SK-N-SH (cell line): ENCODE data around the gene ST6GALNAC1. TPM values are rescaled to one million over a fixed set of nuclear protein-coding genes. Genes with fewer than 3 reads are reported as not detected.
A peak's percentile ranks its signal among the peaks of the same experiment; 100 is the strongest.
"Not testable (repeated sequence)": the region's sequence is repeated elsewhere in the genome, so short reads cannot be mapped to it uniquely, and the experiment has no call there.

Source experiments
- CTCF ChIA-PET: fragments of 300-600, 350-600 bp; formaldehyde crosslinking; extraction: SDS; loops from one replicate; lab custom pipeline; 2021; lab: Yijun Ruan, JAX
- POLR2A ChIA-PET: fragments of 350-600 bp; sonication (Branson Sonifier 250); formaldehyde crosslinking; extraction: SDS; loops from one replicate; lab custom pipeline; 2020; ENCODE audit warnings: antibody characterized with exemption, inconsistent platforms; lab: Yijun Ruan, JAX
- DNase-seq: peaks from one replicate; pipeline ENCODE4 v3.0.0; 2012
- H2AFZ ChIP-seq: fragments of 200-600 bp; sonication (generic); 2 replicates; pipeline ENCODE4 v1.8.1; 2016; ENCODE audit warnings: antibody characterized with exemption, mild to moderate bottlenecking, low read depth
- H3F3A ChIP-seq: fragments of 200-600 bp; sonication (generic); replicated peaks from 2 replicates; pipeline ENCODE3; 2016; ENCODE audit warnings: antibody characterized with exemption, mild to moderate bottlenecking; ENCODE audit not compliant: insufficient read depth
- H3K27ac ChIP-seq, 2 experiments: fragments of 200-500 bp in 1 of 2; fragments of 200-600 bp in 1 of 2; sonication (Bioruptor generic) in 1 of 2; sonication (generic), shearing (Covaris generic) in 1 of 2; 2 replicates each; pipeline versions ENCODE4 v1.5.1 to v1.6.1; 2014 to 2016; ENCODE audit warnings: low read depth in 2 of 2, inconsistent platforms in 1 of 2, low read length in 1 of 2, mild to moderate bottlenecking in 1 of 2, mixed read lengths in 1 of 2
- H3K27me3 ChIP-seq: fragments of 200-600 bp; sonication (generic), shearing (Covaris generic); 2 replicates; pipeline ENCODE4 v1.6.1; 2016; ENCODE audit warnings: mixed run types; ENCODE audit not compliant: insufficient read depth
- H3K36me3 ChIP-seq, 2 experiments: fragments of 200-500 bp in 1 of 2; fragments of 200-600 bp in 1 of 2; sonication (Bioruptor generic) in 1 of 2; sonication (generic) in 1 of 2; replicated peaks in 1 of 2; 2 replicates each; pipeline versions ENCODE3 to v1.5.1; 2014 to 2016; ENCODE audit warnings: low read length in 1 of 2, mild to moderate bottlenecking in 1 of 2; ENCODE audit not compliant: insufficient read depth in 2 of 2, control insufficient read depth in 1 of 2
- H3K4me1 ChIP-seq, 2 experiments: fragments of 200-500 bp in 1 of 2; fragments of 200-600 bp in 1 of 2; sonication (Bioruptor generic) in 1 of 2; sonication (generic), shearing (Covaris generic) in 1 of 2; 2 replicates each; pipeline versions ENCODE4 v1.5.1 to v1.6.1; 2014 to 2016; ENCODE audit warnings: low read depth in 1 of 2, low read length in 1 of 2, mixed run types in 1 of 2; ENCODE audit not compliant: insufficient read depth in 2 of 2, control insufficient read depth in 1 of 2
- H3K4me2 ChIP-seq: fragments of 200-600 bp; sonication (generic), shearing (Covaris generic); 2 replicates; pipeline ENCODE4 v1.6.1; 2017; ENCODE audit warnings: mixed run types
- H3K4me3 ChIP-seq, 2 experiments: fragments of 200-500 bp in 1 of 2; fragments of 200-600 bp in 1 of 2; sonication (Bioruptor generic) in 1 of 2; sonication (generic), shearing (Covaris generic) in 1 of 2; 2 replicates each; pipeline versions ENCODE4 v1.5.1 to v1.8.1; 2014 to 2016; ENCODE audit warnings: low read depth in 2 of 2, inconsistent platforms in 1 of 2, low read length in 1 of 2, mild to moderate bottlenecking in 1 of 2, mixed read lengths in 1 of 2, moderate library complexity in 1 of 2
- H3K79me2 ChIP-seq: fragments of 200-600 bp; sonication (generic); 2 replicates; pipeline ENCODE4 v1.8.1; 2017; ENCODE audit warnings: mild to moderate bottlenecking; ENCODE audit not compliant: insufficient read depth
- H3K9ac ChIP-seq: fragments of 200-600 bp; sonication (generic); 2 replicates; pipeline ENCODE4 v1.6.1; 2017; ENCODE audit warnings: mixed run types
- H3K9me2 ChIP-seq: fragments of 200-600 bp; sonication (generic); 2 replicates; pipeline ENCODE4 v1.6.1; 2017; ENCODE audit warnings: mixed run types
- H3K9me3 ChIP-seq: fragments of 200-600 bp; sonication (generic); 2 replicates; pipeline ENCODE4 v1.6.1; 2017; ENCODE audit warnings: mixed run types, mild to moderate bottlenecking, moderate library complexity
- H4K20me1 ChIP-seq: fragments of 200-600 bp; sonication (generic); 2 replicates; pipeline ENCODE4 v1.6.1; 2017; ENCODE audit warnings: mild to moderate bottlenecking, mixed run types; ENCODE audit not compliant: insufficient read depth
- EP300 ChIP-seq, 2 experiments: IDR thresholded peaks; 2 replicates each; pipeline versions ENCODE4 v1.4.0 to v1.6.1; 2012; ENCODE audit warnings: borderline replicate concordance in 1 of 2, low read depth in 1 of 2, low read length in 1 of 2
- EZH2phosphoT487 ChIP-seq: fragments of 200-600 bp; sonication (generic); IDR thresholded peaks from 2 replicates; pipeline ENCODE4 v1.6.1; 2017; ENCODE audit warnings: low read depth, mixed run types, mild to moderate bottlenecking, antibody characterized with exemption, moderate library complexity, borderline replicate concordance
- FOSL2 ChIP-seq: IDR thresholded peaks from 2 replicates; pipeline ENCODE4 v1.4.0; 2012; ENCODE audit warnings: low read depth, mild to moderate bottlenecking, moderate library complexity, borderline replicate concordance
- FOXM1 ChIP-seq: IDR thresholded peaks from 2 replicates; pipeline ENCODE4 v1.4.0; 2012; ENCODE audit warnings: low read depth, mild to moderate bottlenecking
- GABPA ChIP-seq: IDR thresholded peaks from 2 replicates; pipeline ENCODE4 v1.4.0; 2012; ENCODE audit warnings: low read depth, mild to moderate bottlenecking
- GATA2 ChIP-seq: sonication (generic); formaldehyde crosslinking; IDR thresholded peaks from 2 replicates; pipeline ENCODE4 v1.5.0; 2020; ENCODE audit warnings: mild to moderate bottlenecking, missing genetic modification reagents
- JUND ChIP-seq: IDR thresholded peaks from 2 replicates; pipeline ENCODE4 v1.4.0; 2012
- MEF2A ChIP-seq: IDR thresholded peaks from 2 replicates; pipeline ENCODE4 v1.4.0; 2012; ENCODE audit warnings: low read depth, borderline replicate concordance
- NFIC ChIP-seq: IDR thresholded peaks from 2 replicates; pipeline ENCODE4 v1.4.0; 2012; ENCODE audit warnings: borderline replicate concordance
- RFX5 ChIP-seq: IDR thresholded peaks from 2 replicates; pipeline ENCODE4 v1.6.1; 2012; ENCODE audit warnings: mild to moderate bottlenecking, improper control_type of control experiment, low read length
- SIN3A ChIP-seq: IDR thresholded peaks from 2 replicates; pipeline ENCODE4 v1.6.1; 2012; ENCODE audit warnings: low read depth, mild to moderate bottlenecking, low read length, moderate library complexity, borderline replicate concordance
- SMC3 ChIP-seq: IDR thresholded peaks from 2 replicates; pipeline ENCODE4 v1.6.1; 2012; ENCODE audit warnings: low read depth, low read length, improper control_type of control experiment
- TAF1 ChIP-seq: IDR thresholded peaks from 2 replicates; pipeline ENCODE4 v1.6.1; 2012; ENCODE audit warnings: low read depth, mild to moderate bottlenecking, low read length, moderate library complexity, borderline replicate concordance
- TCF12 ChIP-seq: IDR thresholded peaks from 2 replicates; pipeline ENCODE4 v1.4.0; 2012
- TEAD4 ChIP-seq: IDR thresholded peaks from 2 replicates; pipeline ENCODE4 v1.4.0; 2012; ENCODE audit warnings: mild to moderate bottlenecking, borderline replicate concordance; ENCODE audit not compliant: insufficient read depth
- YY1 ChIP-seq: IDR thresholded peaks from 2 replicates; pipeline ENCODE4 v1.4.0; 2012; ENCODE audit warnings: low read depth, mild to moderate bottlenecking
- WGBS: methylation state at CpG from one replicate; pipeline ENCODE4 v1.1.6; 2017; ENCODE audit warnings: low lambda C conversion rate; 5-methylcytosine and 5-hydroxymethylcytosine counted together
- polyA plus RNA-seq, 3 experiments: library from polyadenylated mRNA; depleted of rRNA; stranded (reverse); fragments of >200 nt; gene quantifications; 2 replicates each; pipeline ENCODE4 v1.2.3, GENCODE V29; 2012
- TF ChIP-seq, protein P1 (sequence below): IDR thresholded peaks from 2 replicates; pipeline ENCODE4; 2012
- TF ChIP-seq, protein P2 (sequence below): IDR thresholded peaks from 2 replicates; pipeline ENCODE4 v1.4.0; 2012; ENCODE audit warnings: low read depth
- TF ChIP-seq, protein P3 (sequence below): fragments of 200-600 bp; sonication (generic); IDR thresholded peaks from 2 replicates; pipeline ENCODE4 v1.6.1; 2017; ENCODE audit warnings: antibody characterized with exemption, mild to moderate bottlenecking, moderate library complexity
- TF ChIP-seq, protein P4 (sequence below): IDR thresholded peaks from 2 replicates; pipeline ENCODE4 v1.4.0; 2012; ENCODE audit warnings: low read depth, borderline replicate concordance

ST6GALNAC1 gene
- polyA plus RNA-seq, 1 of the 3 experiments (the other 2 are of a cell fraction): not detected

DNA sequence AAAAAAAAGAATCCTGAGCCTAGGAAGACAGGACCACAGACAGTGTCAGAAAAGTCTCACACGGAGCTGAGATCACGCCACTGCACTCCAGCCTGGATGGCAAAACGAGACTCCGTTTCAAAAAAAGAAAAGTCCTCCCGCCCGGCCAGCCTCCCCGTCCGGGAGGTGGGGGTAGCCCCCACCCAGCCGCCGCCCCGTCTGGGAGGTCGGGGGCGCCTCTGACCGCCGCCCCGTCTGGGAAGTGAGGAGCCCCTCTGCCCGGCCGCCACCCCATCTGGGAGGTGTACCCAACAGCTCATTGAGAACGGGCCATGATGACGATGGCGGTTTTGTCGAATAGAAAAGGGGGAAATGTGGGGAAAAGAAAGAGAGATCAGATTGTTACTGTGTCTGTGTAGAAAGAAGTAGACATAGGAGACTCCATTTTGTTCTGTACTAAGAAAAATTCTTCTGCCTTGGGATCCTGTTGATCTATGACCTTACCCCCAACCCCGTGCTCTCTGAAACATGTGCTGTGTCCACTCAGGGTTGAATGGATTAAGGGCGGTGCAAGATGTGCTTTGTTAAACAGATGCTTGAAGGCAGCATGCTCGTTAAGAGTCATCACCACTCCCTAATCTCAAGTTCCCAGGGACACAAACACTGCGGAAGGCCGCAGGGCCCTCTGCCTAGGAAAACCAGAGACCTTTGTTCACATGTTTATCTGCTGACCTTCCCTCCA is 6.9 kb downstream of the ST6GALNAC1 start:
- DNase-seq, H3K36me3 ChIP-seq, H3K9me3 ChIP-seq, H4K20me1 ChIP-seq, H3K27me3 ChIP-seq, H3K9me2 ChIP-seq, H3K9ac ChIP-seq, H3K79me2 ChIP-seq, H2AFZ ChIP-seq, H3K4me3 ChIP-seq, POLR2A ChIA-PET: not testable (repeated sequence)
- H3K27ac ChIP-seq: peak overlapping the region; percentile 54 to 94; a peak in 3 of 4 replicates
- peaks cover 26% of the 10 kb centered on the region for H3F3A ChIP-seq
- peaks cover 14 to 24% of the 10 kb centered on the region in 2 experiments for H3K4me1 ChIP-seq
- CTCF ChIA-PET: interaction anchor here (5.5 to 9.6 kb wide), 2 partner anchors 13 kb away, joined by 55 to 65 read pairs; no protein-coding TSS in a partner anchor
- H3K4me2 ChIP-seq: peak overlapping the region; percentile 75; the same call in 1 of the 2 replicates
- 91% methylated on average over 25 of the region's 27 CpGs for WGBS

GRCh38 chr17:76635659-76636360 is 7.7 kb downstream of the ST6GALNAC1 start:
- no peaks in the 10 kb centered on the region for H3K27me3 ChIP-seq
- CTCF ChIA-PET: interaction anchor here (1.1 to 5.5 kb wide), 5 partner anchors 12 to 113 kb away, joined by 3 to 55 read pairs (median 4); no protein-coding TSS in a partner anchor
- no peaks in the 10 kb centered on the region for H3K36me3 ChIP-seq
- H3K9me2 ChIP-seq: no peaks in the 10 kb centered on the region
- peaks cover 14 to 19% of the 10 kb centered on the region in 2 experiments for H3K4me1 ChIP-seq
- 37% methylated on average over 8 of the region's 8 CpGs for WGBS
- DNase-seq: peak; percentile 71
- H3K27ac ChIP-seq: peak overlapping the region; percentile 54 to 94; a peak in 3 of 4 replicates
- POLR2A ChIA-PET: interaction anchor here (0.6 kb wide), 1 partner anchor 93 kb away, joined by 3 read pairs; no protein-coding TSS in a partner anchor
- 0 out of 4 replicates have a peak overlapping the region, but pooled peaks of 1 of the 2 experiments have one; percentile 1 for H3K4me3 ChIP-seq
- H2AFZ ChIP-seq: 0 out of 2 replicates have a peak overlapping the region, but pooled peaks have one; percentile 7
- peaks cover 23% of the 10 kb centered on the region for H3F3A ChIP-seq
- H4K20me1 ChIP-seq: no peaks in the 10 kb centered on the region
- H3K79me2 ChIP-seq: no peaks in the 10 kb centered on the region
- no peaks in the 10 kb centered on the region for H3K9me3 ChIP-seq
- peak overlapping the region; percentile 75 for H3K4me2 ChIP-seq
- peak overlapping the region; percentile 51; the same call in 1 of the 2 replicates for H3K9ac ChIP-seq
- peak; percentile 95 for TF ChIP-seq TEAD4
- peak; percentile 100 for TF ChIP-seq TCF12
- peak; percentile 71; the same call in 1 of the 2 replicates for TF ChIP-seq NFIC
- TF ChIP-seq, protein P1, sequence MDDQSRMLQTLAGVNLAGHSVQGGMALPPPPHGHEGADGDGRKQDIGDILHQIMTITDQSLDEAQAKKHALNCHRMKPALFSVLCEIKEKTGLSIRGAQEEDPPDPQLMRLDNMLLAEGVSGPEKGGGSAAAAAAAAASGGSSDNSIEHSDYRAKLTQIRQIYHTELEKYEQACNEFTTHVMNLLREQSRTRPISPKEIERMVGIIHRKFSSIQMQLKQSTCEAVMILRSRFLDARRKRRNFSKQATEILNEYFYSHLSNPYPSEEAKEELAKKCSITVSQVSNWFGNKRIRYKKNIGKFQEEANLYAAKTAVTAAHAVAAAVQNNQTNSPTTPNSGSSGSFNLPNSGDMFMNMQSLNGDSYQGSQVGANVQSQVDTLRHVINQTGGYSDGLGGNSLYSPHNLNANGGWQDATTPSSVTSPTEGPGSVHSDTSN: peak; percentile 98
- TF ChIP-seq, protein P2, sequence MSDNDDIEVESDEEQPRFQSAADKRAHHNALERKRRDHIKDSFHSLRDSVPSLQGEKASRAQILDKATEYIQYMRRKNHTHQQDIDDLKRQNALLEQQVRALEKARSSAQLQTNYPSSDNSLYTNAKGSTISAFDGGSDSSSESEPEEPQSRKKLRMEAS: peak; percentile 74; the same call in 1 of the 2 replicates
- no peak for TF ChIP-seq EZH2phosphoT487
- peak; percentile 72 for TF ChIP-seq GATA2 (CRISPR knock-in tag)
- TF ChIP-seq, protein P3, sequence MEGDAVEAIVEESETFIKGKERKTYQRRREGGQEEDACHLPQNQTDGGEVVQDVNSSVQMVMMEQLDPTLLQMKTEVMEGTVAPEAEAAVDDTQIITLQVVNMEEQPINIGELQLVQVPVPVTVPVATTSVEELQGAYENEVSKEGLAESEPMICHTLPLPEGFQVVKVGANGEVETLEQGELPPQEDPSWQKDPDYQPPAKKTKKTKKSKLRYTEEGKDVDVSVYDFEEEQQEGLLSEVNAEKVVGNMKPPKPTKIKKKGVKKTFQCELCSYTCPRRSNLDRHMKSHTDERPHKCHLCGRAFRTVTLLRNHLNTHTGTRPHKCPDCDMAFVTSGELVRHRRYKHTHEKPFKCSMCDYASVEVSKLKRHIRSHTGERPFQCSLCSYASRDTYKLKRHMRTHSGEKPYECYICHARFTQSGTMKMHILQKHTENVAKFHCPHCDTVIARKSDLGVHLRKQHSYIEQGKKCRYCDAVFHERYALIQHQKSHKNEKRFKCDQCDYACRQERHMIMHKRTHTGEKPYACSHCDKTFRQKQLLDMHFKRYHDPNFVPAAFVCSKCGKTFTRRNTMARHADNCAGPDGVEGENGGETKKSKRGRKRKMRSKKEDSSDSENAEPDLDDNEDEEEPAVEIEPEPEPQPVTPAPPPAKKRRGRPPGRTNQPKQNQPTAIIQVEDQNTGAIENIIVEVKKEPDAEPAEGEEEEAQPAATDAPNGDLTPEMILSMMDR: no peak
- TF ChIP-seq FOSL2: peak; percentile 95
- no peak for TF ChIP-seq GABPA
- no peak for TF ChIP-seq MEF2A
- no peak for TF ChIP-seq RFX5
- TF ChIP-seq, protein P4, sequence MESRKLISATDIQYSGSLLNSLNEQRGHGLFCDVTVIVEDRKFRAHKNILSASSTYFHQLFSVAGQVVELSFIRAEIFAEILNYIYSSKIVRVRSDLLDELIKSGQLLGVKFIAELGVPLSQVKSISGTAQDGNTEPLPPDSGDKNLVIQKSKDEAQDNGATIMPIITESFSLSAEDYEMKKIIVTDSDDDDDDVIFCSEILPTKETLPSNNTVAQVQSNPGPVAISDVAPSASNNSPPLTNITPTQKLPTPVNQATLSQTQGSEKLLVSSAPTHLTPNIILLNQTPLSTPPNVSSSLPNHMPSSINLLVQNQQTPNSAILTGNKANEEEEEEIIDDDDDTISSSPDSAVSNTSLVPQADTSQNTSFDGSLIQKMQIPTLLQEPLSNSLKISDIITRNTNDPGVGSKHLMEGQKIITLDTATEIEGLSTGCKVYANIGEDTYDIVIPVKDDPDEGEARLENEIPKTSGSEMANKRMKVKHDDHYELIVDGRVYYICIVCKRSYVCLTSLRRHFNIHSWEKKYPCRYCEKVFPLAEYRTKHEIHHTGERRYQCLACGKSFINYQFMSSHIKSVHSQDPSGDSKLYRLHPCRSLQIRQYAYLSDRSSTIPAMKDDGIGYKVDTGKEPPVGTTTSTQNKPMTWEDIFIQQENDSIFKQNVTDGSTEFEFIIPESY: peak; percentile 75; the same call in 1 of the 2 replicates
- 0 out of 2 replicates have a peak, but pooled peaks have one; percentile 14 for TF ChIP-seq TAF1
- TF ChIP-seq YY1: 0 out of 2 replicates have a peak, but pooled peaks have one; percentile 18
- TF ChIP-seq FOXM1: peak; percentile 83; the same call in 1 of the 2 replicates
- peak; percentile 65 to 95; a peak in 3 of 4 replicates for TF ChIP-seq EP300 (IDR thresholded peaks at IDR 0.05; ENCODE audit: borderline replicate concordance in 1 of 2, low read depth in 1 of 2, low read length in 1 of 2)
- no peak for TF ChIP-seq SMC3
- TF ChIP-seq JUND: peak; percentile 98
- peak; percentile 91 for TF ChIP-seq SIN3A
